HuH-7.5 (cell line): ENCODE data around the gene GCA.

Experiments
- DNase-seq: peaks from one replicate; pipeline ENCODE4 v3.0.0; 2011; ENCODE audit warnings: low spot score

Gene GCA

DNA sequence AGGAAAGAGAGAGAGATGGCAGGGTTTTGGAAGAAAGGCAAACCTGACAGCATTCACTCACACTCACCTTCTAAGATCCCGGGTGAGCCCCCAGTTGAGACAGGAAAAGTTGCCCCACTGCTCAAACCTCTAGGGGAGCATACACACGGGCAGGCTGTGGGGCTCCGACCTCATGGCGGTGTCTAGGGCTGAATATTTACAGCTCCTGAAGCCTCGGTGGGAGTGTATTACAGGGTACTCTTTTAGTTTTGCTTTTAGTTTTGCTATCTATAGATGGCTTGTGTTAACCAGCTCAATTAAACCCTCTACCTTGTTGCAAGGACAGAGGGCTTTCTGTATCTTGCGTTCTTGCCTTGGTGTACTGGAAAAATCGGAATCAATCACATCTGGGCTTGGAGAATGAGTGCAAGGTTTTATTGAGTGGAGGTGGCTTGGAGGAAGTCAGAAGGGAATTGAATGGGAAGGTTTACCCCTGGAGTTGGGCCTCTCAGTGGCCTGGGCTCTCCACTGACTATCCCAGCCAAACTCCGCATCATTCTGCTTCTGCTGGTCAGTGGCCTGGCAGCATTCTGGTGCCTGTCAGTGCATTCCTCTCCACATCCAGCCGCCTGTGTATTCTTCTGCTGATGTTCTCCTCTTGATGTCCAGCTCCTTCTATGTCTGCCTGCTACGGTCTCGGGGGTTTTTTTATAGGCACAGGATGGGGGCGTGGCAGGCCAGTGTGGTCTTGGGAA lies 15.3 kb upstream of the GCA start:
- no peak for DNase-seq

DNA sequence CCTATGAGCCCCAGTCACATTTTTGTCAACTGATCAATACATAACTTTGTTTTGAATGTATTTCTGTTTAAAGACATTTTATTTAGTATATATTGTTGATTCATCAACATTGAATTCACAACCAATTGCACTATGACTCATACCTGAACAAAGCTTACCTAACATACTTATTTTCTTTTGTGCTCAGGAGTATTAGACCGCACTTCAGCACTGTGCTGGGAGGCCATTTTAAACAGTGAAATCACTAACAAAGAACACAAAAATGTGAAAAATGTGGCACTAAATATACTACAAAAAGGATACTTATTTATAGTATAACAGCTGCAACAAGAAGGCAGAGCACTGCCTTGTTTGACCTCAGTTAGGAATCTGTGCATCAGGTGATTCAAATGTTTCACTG lies 13.1 kb upstream of the GCA start:
- no peak for DNase-seq

DNA sequence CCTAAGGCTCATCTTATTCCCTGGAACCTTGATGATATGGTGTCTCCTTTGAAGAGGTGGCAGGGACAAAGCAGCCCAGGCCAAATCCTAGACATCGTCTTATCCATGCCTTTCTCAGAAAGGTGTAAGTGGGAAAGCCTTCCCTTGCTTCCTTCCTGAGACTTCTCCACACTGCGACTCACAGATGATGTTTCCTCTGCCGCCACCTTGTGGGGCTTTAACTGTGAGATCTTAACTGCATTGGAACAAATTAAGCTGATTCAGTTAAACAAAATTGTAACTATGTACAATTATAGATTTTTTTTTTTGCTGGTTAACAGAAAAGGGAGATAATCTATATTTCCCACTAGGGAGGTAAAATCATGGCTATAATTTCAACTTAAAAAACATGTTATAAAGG lies 10.0 kb upstream of the GCA start:
- DNase-seq, result no peak

DNA sequence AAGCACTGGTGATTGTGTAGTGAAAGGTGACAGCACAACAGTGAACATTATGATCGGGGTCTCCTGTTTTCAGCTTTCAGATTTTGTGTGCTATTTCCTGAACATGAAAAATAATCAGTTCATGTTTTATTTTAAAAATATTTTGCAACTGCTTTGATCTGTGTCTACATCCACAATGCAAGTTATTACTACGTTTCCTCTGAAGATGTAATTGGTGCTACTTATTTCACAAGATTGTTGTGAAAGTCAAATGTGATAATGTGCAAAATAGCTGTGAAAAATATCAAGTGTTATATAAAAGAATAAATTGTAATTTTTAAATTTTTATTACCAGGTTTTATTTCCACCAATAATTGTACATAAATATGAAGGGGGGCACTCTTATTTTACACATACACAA lies 6.1 kb upstream of the GCA start:
- no peak for DNase-seq

DNA sequence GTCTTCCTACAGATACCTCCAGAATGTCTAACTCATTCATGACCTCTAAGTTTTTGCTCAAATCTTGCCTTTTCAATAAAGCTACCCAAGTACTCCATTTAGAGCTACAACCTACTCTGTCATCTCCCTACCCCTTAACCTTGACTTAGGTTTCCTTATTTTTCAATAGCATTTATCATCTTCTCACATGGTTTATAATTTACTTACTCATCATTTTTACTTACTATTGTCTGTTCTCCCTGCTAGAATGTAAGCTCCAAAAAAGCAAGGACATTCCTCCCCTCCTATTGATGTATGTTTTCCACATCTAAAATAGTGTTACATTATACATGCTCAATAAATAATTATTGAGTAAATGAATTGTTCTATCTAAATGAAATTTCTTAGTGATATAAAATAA lies 3.1 kb upstream of the GCA start:
- no peak for DNase-seq

DNA sequence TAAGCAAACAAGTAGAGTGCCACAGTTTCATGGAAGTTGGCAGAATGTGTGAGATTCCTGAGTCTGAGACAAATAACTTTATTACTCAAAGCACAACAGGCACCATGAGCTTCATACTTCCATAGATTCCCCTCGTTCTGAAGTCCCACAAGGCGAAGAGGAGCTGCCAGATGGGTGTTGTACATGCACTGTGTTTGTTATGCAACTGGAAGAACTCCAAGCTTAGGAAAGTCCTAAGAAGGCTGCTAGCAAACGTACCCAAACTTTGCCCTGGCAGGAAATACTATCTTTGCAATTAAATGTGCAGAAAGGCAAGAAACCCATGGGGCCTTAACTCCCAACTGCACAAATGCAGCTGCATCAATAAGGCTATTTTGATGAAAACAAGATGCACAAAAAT lies 1.6 kb upstream of the GCA start:
- no peak for DNase-seq

DNA sequence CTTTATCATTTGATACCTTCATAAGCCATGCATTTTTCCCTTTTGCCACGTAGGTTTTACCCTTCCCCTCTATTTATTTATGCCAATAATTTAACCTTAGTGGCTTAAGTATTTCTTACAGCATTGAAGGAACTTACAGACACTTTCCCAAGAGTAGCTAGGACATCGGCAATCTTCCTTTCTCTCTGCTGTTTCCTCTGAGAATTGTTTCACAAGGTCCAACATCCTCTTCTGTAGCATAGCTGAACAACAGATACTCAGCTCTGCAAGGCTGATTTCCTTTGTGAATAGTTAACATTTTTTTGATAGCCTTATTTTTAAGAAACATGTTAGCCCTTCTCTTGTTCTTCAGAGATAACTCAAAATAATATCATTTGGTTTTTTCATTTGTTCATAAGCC lies 1.1 kb upstream of the GCA start:
- DNase-seq, result no peak

DNA sequence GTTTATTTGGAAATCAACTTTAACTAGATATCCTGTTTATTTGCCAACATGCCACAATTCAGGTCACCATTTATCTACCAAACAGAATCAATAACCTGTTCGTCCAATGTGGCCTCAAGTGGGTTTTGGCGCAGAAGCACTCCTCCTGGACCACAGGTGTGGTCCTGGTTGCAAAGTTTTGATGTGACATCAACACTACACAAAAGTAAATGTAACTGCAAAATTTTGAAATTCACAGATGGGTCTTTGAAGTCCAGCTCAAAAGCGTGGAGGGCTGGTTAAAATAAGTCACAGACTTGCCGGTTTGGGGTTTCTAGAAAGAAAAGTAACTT lies 474 bp upstream of the GCA start:
- no peak for DNase-seq

DNA sequence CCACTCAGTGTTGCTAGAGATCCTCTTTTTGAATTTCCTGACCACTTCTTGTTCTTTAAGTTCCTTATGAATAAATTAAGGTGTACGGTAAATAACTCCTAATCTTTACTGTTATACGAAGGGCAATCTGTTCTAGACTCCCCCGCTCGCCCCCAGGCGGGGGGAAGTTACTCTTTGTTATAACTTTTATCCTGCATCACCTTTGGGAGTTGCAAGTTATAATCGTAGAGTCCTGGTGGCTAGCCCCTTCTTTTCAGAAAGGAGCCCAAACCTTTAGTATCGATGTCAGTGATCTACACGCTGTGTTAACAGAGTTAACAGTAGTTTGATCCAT lies 652 bp downstream of the GCA start:
- DNase-seq, result no peak

DNA sequence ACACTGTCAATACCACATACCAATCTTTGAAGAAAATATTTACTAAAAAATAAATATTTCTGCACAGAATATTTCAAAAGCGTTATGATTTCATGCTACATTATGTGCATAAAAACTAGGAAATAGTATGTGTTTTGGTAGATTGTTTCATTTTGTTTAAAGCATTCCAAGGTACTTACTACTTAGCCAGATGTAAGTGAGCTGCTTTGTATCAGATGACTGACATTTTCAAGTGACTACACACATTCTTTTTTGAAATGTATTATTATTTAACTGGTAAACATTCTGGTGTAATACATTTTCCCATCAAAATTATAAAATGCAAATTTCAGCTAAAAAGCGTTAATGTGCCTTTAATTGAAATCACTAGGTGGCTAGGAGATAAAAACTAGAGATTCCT lies 21.5 kb downstream of the GCA start:
- DNase-seq, result no peak

DNA sequence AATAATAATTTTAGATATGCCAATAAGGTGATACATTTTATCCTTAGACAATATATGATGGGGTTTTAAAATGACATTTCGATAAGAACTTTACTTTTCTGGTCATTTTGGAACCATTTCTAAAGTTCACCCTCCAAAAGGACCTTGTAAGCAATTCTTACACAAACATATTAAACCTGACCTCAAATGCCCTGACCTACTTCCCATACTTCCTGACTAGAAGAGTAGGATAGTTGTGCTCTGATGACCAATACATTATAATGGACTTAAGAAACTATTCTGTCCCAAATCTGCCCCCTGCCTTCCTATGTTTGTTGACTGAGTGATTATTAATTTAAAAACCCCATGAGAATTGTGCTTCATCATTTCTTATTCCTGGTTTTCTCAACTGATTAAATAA lies 24.6 kb downstream of the GCA start:
- DNase-seq, result no peak

DNA sequence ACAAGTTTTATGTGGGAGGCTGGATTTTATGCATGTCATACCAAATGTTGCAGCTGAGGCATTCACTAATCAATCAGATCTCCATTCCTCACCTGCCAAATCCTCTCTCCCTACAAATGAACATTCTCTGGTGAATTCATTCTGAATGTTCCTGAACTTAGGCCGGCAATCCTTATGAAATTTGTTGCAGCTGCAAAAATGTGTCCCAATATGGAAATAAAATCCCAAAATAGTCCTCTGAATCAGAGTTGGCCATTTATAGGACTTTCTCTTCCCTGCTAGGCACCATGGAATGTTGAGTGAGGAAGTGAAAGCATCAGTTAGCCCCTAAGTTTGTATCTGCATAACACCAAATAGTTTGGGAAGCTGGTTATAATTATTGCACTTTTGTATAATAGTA lies 25.6 kb downstream of the GCA start:
- DNase-seq, result no peak

DNA sequence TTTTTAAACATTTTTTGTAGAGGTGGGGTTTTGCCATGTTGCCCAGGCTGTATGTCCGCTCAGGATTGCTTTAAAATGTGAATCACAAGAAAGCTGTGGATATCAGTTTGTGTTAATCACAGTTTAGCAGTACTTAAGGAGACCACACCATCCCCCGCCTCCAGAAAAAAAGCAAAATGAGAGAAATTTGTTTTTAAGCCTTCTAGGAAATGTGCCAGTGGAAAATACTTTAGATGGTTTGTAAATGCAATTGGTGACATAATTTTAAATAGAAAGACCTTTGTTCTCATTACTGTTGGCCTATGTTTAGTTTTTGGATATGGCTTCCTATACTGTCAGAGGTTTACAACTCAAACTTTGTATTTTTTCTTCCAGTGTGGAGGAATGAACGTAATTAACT lies 27.0 kb downstream of the GCA start:
- DNase-seq, result no peak

DNA sequence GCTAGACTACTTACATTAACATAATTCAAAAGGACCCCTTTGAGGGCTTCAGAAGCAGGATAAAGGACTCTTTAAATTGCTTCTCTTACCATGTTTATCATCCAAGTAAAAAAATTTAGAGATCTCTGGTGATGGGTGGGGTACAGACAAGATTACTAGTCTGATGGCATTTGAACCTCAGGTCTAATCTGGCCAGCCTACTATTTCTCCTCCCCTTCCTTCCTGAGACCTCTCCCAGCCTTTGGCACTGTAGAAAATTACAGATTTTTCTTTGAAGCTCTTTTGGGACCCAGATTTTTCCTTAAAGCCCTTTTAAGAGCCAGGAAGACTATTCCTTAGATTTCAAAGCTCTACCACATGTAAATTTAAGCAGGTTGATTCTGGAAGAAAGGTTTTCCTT lies 28.9 kb downstream of the GCA start:
- DNase-seq, result no peak

DNA sequence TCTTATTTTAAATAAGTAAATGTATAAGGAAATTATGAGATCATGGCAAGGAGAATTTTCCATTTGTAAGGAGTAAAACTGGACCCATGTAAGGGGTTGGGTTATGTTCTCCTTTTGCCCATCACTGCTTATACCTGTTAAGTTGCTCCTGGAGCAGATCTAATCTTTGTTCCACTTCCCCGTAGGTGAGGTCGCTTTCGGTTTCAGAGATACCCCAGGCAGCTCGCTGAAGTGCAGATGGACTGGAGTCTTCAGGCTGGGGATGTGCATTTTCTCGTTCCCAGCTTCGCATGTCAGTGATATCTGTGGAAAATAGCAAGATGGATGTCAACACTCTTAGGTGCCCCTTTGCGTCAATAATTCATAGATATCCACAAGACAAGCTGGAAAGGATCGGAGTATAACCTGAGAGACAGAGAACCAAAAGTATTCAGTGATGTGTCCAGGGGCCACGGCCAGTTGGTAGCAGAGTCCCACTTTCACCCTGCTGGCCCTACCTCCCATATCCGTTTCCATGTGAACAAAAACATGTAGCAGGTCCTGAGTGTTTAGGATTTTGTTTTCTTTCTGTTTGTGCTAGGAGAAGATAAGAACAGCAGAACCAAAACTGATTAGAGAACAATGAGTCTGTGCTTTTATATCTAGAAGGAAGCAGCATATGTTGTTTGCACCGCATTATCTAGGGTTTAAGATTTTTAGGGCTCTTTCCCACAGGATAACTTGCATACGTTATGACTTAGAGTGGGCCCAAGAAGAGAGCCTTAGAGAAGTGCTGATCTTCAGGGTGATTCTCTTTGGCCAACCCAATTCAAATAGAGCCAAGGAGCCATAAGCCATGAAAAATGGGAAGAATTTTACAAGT lies 36.0 kb downstream of the GCA start:
- no peak for DNase-seq

DNA sequence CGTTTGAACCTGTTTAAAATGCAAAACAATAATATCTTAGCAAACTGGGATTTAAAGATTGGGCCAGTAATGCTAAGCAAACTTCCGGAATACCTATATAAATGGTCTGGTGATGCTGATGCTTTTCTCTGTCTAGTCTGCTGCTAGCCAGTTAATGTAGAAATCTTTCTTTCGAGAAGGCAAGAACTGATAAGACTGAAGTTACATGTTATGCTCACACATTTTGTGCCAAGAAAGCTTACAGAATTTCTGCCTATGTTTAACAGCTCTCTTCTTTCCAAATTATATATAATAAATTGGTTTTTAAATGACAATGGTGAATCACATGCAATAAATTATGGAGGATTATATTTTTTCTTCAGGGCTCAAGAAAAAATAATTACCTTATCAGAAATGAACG lies 37.9 kb downstream of the GCA start:
- no peak for DNase-seq

DNA sequence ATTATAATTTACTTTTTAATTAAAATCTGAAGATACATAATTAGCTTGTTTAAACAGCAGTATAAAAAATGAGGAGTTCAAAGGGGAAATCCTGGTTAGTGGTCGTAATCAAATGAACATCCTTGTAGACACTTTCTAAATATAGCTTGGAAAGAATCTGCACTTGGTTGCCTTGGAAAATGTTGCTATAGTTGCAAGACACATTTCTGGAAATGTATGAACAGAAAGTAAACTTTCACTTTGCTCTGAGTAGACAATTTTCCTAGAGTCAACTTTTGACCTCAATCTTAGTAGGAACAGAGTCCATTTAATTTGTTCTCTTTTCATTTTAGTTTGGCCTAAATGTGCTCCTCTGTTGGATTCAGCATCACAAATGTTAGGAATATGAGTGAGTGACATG lies 38.3 kb downstream of the GCA start:
- no peak for DNase-seq

DNA sequence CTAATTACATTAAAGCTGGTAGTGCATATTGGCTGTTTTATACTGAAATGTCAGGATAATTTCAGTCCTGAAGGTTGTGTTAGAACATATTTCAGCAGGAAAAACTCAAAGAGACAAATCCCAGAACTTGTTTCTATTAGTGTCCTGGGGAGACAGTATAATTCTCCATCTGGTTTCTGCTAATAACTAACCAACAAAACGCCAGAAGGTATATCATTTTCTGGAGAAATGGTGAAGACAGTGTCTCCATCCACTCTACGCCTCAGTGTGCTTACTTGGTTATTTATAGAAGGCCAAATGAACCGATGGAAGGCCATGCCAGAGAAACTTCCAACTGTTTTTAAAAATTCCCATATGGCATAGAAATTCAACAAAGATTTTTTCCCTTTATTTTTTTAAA lies 41.6 kb downstream of the GCA start:
- DNase-seq, result no peak

DNA sequence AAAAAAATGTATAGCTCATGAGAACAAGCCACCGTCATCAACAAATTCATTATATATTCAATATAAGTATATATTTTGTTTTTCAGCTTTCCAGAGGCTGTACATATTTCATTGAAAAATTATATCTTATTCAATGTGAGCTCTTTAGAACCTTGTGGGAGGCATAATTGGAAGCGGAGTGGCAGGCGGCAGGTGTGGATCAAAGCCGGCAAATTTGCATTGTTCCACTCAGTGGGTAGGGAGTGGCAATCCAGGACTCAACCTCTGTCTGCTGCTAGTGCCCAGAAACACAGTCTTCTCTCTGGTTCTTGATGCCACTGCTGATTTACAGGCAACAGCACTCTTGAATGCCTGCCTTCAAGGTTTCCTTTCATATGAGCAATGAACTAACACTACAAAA lies 46.9 kb downstream of the GCA start:
- DNase-seq, result no peak

DNA sequence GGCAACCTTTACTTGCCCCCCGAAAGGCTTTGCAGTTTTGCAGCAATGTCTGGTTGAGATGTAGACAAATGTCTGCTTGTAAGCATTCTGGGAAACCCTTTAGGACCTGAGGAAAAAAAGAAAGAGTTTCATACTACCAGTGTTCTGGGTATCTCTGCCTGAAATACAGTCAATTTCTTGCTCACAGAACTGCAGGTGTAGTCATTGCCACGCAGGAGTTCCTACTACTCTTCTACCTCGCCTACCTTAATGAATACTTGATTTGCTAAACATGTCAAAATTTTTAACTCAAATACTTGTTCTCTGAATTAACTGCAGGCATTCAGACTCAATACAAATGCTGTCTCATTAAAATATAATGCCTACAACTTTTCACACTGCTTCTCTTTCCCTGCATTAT lies 56.4 kb downstream of the GCA start:
- no peak for DNase-seq

DNA sequence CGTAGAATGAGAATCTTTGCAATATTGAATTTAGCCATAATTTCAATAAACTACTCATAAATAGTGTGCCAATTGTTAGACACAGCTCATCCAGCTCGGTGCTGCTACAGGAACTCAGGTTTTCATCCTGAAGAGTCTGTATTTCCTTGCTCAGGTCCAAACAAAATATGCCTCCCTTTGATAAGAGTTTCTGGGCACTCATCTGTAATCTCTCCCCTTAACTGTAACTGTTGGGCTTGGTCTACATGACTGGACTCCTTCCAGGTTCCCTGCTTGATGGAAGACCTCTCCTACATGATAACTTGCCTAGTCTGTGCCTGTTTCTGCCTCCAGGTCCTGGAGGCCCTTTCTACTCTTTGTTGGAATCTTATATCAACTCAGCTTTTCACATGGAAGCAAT lies 57.9 kb downstream of the GCA start:
- no peak for DNase-seq

DNA sequence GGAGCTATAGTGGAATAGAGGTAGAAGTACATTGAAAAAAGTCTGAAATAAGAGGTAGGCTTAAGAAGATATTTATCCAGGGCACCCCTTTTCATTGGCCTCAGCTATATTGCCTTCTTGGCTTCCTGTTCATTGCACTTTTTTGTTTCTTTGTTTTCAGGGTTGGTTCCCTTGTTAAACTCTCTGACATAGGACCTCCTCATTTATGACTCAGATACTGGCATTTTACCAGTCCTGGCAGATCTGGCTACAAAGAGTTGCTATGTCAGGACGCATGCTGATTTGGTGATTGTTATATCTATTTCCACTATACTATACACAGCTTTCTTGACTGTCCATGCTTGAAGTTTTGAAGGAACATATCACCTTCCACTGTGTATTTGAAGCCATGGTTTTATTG lies 60.0 kb downstream of the GCA start:
- no peak for DNase-seq
